Activated T-helper 1 cell treated with anti-CD3 and anti-CD28 coated beads, Interleukin-12 subunit alpha, Interleukin-12 subunit beta, Interleukin-2, Interleukin-4 antibody, amounts not matched to agents 30 ng/mL and 10 ng/mL and 1 ng/mL, durations not matched to agents 14 hours and 24 hours and 36 hours (primary cell): ENCODE measurements around the gene DOLPP1. TPM values are rescaled to one million over a fixed set of nuclear protein-coding genes. Genes with fewer than 3 reads are reported as not detected.

Experiments
- DNase-seq: peaks from one replicate; pipeline ENCODE4 v3.0.0; 2021; ENCODE audit warnings: low spot score
- H3K27ac Mint-ChIP-seq: one replicate; pipeline ENCODE4 v1.8.0; 2021; ENCODE audit warnings: mild to moderate bottlenecking, mixed read lengths
- H3K27me3 Mint-ChIP-seq: one replicate; pipeline ENCODE4 v1.8.0; 2022; ENCODE audit warnings: mild to moderate bottlenecking, moderate library complexity, mixed read lengths; ENCODE audit not compliant: insufficient read depth
- H3K36me3 Mint-ChIP-seq: one replicate; pipeline ENCODE4 v1.8.0; 2021; ENCODE audit warnings: low read depth, mixed read lengths
- H3K4me1 Mint-ChIP-seq: one replicate; pipeline ENCODE4 v1.8.0; 2021; ENCODE audit warnings: low read depth, mixed read lengths
- H3K4me3 Mint-ChIP-seq: one replicate; pipeline ENCODE4 v1.8.0; 2021; ENCODE audit warnings: mild to moderate bottlenecking, moderate library complexity, mixed read lengths
- H3K9me3 Mint-ChIP-seq: one replicate; pipeline ENCODE4 v1.8.0; 2021; ENCODE audit warnings: mixed read lengths
- intact Hi-C: fragments of 100-400 bp; cut with micrococcal nuclease; formaldehyde crosslinking; loops from one replicate; pipeline ENCODE4 v1.15.1; 2024
- total RNA-seq: library from RNA; stranded (reverse); gene quantifications from 2 replicates; pipeline ENCODE4 v1.2.3, GENCODE V29; 2022

Gene DOLPP1
- total RNA-seq, 1 donor from 2014 or later = 28.4 TPM

- Mint-ChIP-seq H3K27me3 (no peaks in the 10 kb centered on the region), H3K36me3 (peaks cover 9% of the 10 kb centered on the region), H3K27ac (no peak overlapping the region), H3K4me1 (no peaks in the 10 kb centered on the region), H3K9me3 (no peaks in the 10 kb centered on the region), H3K4me3 (no peak overlapping the region)
- no peak for DNase-seq
- intact Hi-C loops = no loop called here
Observed at GRCh38 chr9:129052592-129052991, 28.3 kb upstream of the DOLPP1 start.

- H3K27me3 Mint-ChIP-seq = no peaks in the 10 kb centered on the region
- H3K4me1 Mint-ChIP-seq = no peaks in the 10 kb centered on the region
- peaks cover 8% of the 10 kb centered on the region for H3K36me3 Mint-ChIP-seq
- intact Hi-C loops = no loop called here
- no peak for DNase-seq
- no peaks in the 10 kb centered on the region for H3K9me3 Mint-ChIP-seq
- H3K4me3 Mint-ChIP-seq = no peak overlapping the region
- no peak overlapping the region for H3K27ac Mint-ChIP-seq
Observed at GRCh38 chr9:129053020-129053419, 27.9 kb upstream of the DOLPP1 start.

- DNase-seq = no peak
- H3K9me3 Mint-ChIP-seq = no peaks in the 10 kb centered on the region
- H3K4me1 Mint-ChIP-seq = no peaks in the 10 kb centered on the region
- intact Hi-C loops = no loop called here
- no peaks in the 10 kb centered on the region for H3K27me3 Mint-ChIP-seq
- H3K36me3 Mint-ChIP-seq = peaks cover 4% of the 10 kb centered on the region
- H3K4me3 Mint-ChIP-seq = no peak overlapping the region
- no peak overlapping the region for H3K27ac Mint-ChIP-seq
Observed at GRCh38 chr9:129054163-129054851, 26.6 kb upstream of the DOLPP1 start.

- Mint-ChIP-seq H3K4me1 (no peaks in the 10 kb centered on the region), H3K27ac (no peak overlapping the region)
- intact Hi-C loops = no loop called here
Observed at GRCh38 chr9:129058965-129059795, 21.7 kb upstream of the DOLPP1 start.

GRCh38 chr9:129059796-129060785 lies 20.8 kb upstream of the DOLPP1 start:
- intact Hi-C loops = no loop called here
- Mint-ChIP-seq H3K4me3 (no peak overlapping the region), H3K36me3 (peaks cover 10% of the 10 kb centered on the region), H3K27ac (no peak overlapping the region), H3K27me3 (no peaks in the 10 kb centered on the region), H3K9me3 (no peaks in the 10 kb centered on the region), H3K4me1 (no peaks in the 10 kb centered on the region)
- DNase-seq = no peak

More at GRCh38 chr9:129058965-129059795, 21.7 kb upstream of the DOLPP1 start:
- Mint-ChIP-seq H3K4me3 (no peak overlapping the region), H3K9me3 (no peaks in the 10 kb centered on the region), H3K27me3 (no peaks in the 10 kb centered on the region), H3K36me3 (peaks cover 10% of the 10 kb centered on the region)
- DNase-seq = no peak

- Mint-ChIP-seq H3K27ac (no peak overlapping the region), H3K4me1 (no peaks in the 10 kb centered on the region), H3K4me3 (no peak overlapping the region), H3K36me3 (peaks cover 17% of the 10 kb centered on the region), H3K9me3 (no peaks in the 10 kb centered on the region), H3K27me3 (no peaks in the 10 kb centered on the region)
- no peak for DNase-seq
- intact Hi-C loops = no loop called here
Observed at GRCh38 chr9:129060991-129061390, 19.9 kb upstream of the DOLPP1 start.

GRCh38 chr9:129063061-129063460 lies 17.9 kb upstream of the DOLPP1 start:
- no peak for DNase-seq
- intact Hi-C loops = no loop called here
- H3K4me3 Mint-ChIP-seq = no peak overlapping the region
- H3K9me3 Mint-ChIP-seq = no peaks in the 10 kb centered on the region
- H3K36me3 Mint-ChIP-seq = peaks cover 17% of the 10 kb centered on the region
- no peaks in the 10 kb centered on the region for H3K27me3 Mint-ChIP-seq
- no peaks in the 10 kb centered on the region for H3K4me1 Mint-ChIP-seq
- no peak overlapping the region for H3K27ac Mint-ChIP-seq

- H3K4me1 Mint-ChIP-seq = peaks cover 10% of the 10 kb centered on the region
- no peaks in the 10 kb centered on the region for H3K27me3 Mint-ChIP-seq
- no peak overlapping the region for H3K27ac Mint-ChIP-seq
- no peak overlapping the region for H3K4me3 Mint-ChIP-seq
- intact Hi-C loops = no loop called here
- DNase-seq = no peak
- no peaks in the 10 kb centered on the region for H3K9me3 Mint-ChIP-seq
- H3K36me3 Mint-ChIP-seq = peaks cover 19% of the 10 kb centered on the region
Observed at GRCh38 chr9:129064499-129064908, 16.4 kb upstream of the DOLPP1 start.

- Mint-ChIP-seq H3K4me3 (no peak overlapping the region), H3K36me3 (peaks cover 16% of the 10 kb centered on the region), H3K4me1 (peaks cover 12% of the 10 kb centered on the region), H3K9me3 (no peaks in the 10 kb centered on the region), H3K27ac (peak overlapping the region; percentile 75), H3K27me3 (no peaks in the 10 kb centered on the region)
- intact Hi-C loops = no loop called here
- no peak for DNase-seq
Observed at GRCh38 chr9:129068110-129068509, 12.8 kb upstream of the DOLPP1 start.

- peak; percentile 17 for DNase-seq
- Mint-ChIP-seq H3K4me1 (peaks cover 12% of the 10 kb centered on the region), H3K9me3 (no peaks in the 10 kb centered on the region), H3K36me3 (peaks cover 12% of the 10 kb centered on the region), H3K27me3 (no peaks in the 10 kb centered on the region), H3K27ac (peak overlapping the region; percentile 81), H3K4me3 (no peak overlapping the region)
- intact Hi-C loops = no loop called here
Observed at GRCh38 chr9:129068990-129069861, 11.7 kb upstream of the DOLPP1 start.

GRCh38 chr9:129069862-129070641 lies 10.9 kb upstream of the DOLPP1 start:
- H3K4me1 Mint-ChIP-seq = peaks cover 12% of the 10 kb centered on the region
- no peak overlapping the region for H3K4me3 Mint-ChIP-seq
- no peaks in the 10 kb centered on the region for H3K27me3 Mint-ChIP-seq
- DNase-seq = no peak
- no peaks in the 10 kb centered on the region for H3K9me3 Mint-ChIP-seq
- H3K36me3 Mint-ChIP-seq = peaks cover 9% of the 10 kb centered on the region
- intact Hi-C loops = no loop called here
- H3K27ac Mint-ChIP-seq = no peak overlapping the region
